Left renal cortex interstitium (tissue), 4 donors: ENCODE measurements around the gene OPCML. TPM values are rescaled to one million over a fixed set of nuclear protein-coding genes. Genes with fewer than 3 reads are reported as not detected.

Experiments used
- DNase-seq, 4 donors: peaks; one replicate each; pipeline ENCODE4 v3.0.0-alpha.2; 2013; ENCODE audit warnings: low read depth in 4 of 4, low spot score in 2 of 4, missing footprints in 1 of 4
- polyA plus RNA-seq, 4 donors: library from polyadenylated mRNA; unstranded; fragments of 120-200 nt; gene quantifications; one replicate each; pipeline ENCODE4 v1.2.1, GENCODE V29; 2013; ENCODE audit not compliant: insufficient read length in 4 of 4

The OPCML gene
- polyA plus RNA-seq, 4 donors: 12.3 to 15.7 (median 14.3) TPM

- no peak for DNase-seq
Measured at GRCh38 chr11:133049244-133050019, 482.9 kb downstream of the OPCML start.

- DNase-seq: no peak
Measured at GRCh38 chr11:133048270-133048669, 484.0 kb downstream of the OPCML start.

GRCh38 chr11:133047771-133048115, 484.6 kb downstream of the OPCML start:
- no peak for DNase-seq

GRCh38 chr11:133047036-133047770, 485.1 kb downstream of the OPCML start:
- no peak for DNase-seq

- DNase-seq: no peak
Measured at GRCh38 chr11:133046252-133046651, 486.0 kb downstream of the OPCML start.

DNA sequence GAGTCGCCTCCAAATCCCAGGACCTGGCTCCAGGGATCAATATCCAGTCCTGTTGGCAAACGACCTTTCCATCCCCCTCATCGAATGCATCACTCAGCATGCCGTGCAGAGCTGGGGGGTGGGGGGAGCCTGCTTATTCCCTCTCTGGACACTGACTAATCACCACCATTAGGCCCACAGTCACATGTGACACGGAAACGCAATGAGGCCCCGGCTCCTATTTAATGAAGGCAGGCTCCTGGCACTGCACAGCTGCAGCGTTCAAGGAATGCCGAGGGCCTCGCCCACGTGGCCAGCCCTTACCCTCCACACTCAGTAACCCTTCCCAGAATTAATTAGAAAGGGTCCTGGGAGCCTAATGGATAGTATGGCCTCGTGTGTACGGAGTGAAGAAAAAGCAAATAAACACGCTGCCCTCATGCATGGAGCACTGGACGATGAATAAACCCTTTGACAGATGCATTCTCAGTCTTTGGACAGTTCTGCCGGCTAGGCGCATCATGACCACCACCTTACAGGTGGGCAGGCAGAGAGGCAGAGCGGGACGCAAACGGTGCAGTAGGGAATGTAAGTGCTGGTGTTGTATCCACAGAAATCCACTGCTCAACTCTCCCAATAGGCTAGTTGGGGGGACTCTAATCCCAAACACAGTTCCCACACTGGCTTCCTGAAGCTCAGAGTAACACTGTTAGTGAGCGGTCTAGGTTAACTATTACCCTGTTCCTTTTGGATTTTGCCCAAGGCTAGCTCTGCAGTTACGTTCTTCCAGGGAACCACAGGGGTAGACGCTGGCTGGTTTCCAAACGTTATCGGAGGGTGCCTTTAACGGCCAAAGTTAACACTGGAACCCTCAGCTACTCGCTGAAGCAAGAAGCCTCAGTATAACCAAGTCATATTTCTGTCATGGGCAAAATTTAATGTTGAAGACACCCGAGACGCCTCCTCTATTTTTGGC, 490.1 kb downstream of the OPCML start:
- DNase-seq: no peak

GRCh38 chr11:133041181-133041580, 491.1 kb downstream of the OPCML start:
- no peak for DNase-seq

DNA sequence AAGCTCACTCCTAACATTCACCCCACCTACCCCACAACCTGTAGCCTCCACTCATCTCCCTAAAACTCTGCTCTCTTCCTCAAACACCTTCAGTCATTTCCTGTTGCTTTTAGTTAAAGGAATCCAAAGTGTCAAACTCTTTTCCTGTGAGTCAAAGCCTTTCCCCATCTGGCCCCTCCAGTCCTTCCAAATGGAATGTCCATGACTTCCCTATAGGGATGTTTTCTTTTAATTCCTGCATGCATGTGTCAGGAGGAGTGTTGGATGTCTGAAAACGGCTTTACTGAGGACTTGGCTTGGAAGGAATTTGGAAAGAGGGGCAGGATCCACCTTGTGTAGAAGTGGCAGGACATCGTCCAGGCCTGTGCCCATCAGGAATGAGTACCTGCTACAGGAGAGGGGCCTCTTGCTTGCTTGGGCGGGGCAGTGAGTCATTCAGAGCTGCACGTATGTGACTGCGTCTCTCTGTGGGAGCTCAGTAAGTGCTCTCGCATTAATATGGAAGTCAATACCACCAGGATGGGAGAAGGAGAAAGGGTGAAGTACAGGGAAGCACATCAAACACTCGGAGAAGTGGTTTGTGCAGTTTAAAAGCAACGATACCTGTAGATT, 491.9 kb downstream of the OPCML start:
- DNase-seq: no peak

GRCh38 chr11:133038850-133039249, 493.5 kb downstream of the OPCML start:
- no peak for DNase-seq

DNA sequence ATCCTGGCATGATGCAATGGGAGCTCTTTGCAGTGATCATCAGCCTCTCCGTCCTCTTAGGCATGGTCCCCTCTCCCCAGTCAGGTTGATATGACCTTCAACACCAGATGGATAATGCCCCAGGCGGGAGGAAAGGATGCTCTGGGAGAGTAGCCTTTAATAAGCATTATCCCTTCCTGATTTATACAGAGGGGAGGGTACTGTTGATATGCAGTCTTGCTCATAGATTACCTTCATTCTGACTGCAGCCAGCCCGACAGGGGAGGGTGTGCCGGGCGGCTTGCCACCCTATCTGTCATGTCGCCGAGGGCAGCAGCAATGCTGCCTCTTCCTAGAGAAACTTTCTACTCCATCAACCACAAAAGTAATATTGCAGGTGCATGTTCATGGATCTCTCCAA, 497.4 kb downstream of the OPCML start:
- no peak for DNase-seq

DNA sequence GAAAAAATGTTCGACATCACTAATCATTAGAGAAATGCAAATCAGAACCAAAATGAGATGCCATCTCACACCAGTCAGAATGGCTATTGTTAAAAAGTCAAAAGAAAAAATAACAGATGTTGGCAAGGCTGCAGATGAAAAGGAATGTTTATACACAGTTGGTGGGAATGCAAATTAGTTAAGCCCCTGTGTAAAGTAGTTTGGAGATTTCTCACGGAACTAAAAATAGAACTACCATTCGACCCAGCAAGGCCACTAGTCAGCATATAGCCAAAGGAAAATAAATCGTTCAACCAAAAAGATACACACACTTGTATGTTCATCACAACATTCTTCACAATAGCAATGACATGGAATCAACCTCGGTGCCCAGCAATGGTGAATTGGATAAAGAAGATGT, 503.2 kb downstream of the OPCML start:
- DNase-seq: no peak

DNA sequence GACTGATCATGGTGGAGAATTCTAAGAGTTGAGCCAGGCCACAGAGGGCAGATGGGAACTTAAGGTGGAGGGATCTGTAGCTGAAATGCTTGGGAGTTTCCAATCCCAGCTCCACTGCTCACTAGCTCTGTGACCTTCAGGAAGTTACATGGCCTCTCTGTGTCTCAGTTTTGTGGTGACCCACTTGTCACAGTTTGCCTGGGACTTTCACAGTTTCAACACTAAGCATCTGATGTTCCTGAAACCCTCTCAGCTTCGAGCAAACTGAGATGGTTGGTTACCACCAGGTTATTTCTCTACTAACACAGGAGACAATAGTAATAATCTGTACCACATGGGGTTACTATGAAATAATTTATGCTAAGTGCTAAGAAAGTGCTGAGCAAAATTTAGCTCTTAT, 505.3 kb downstream of the OPCML start:
- no peak for DNase-seq

GRCh38 chr11:133024301-133024700, 508.0 kb downstream of the OPCML start:
- no peak for DNase-seq

GRCh38 chr11:133023232-133023631, 509.1 kb downstream of the OPCML start:
- no peak for DNase-seq

- DNase-seq: no peak
Measured at GRCh38 chr11:133021553-133021952, 510.7 kb downstream of the OPCML start.

GRCh38 chr11:133020372-133020714, 512.0 kb downstream of the OPCML start:
- no peak for DNase-seq

GRCh38 chr11:133019545-133020371, 512.5 kb downstream of the OPCML start:
- DNase-seq: no peak

DNA sequence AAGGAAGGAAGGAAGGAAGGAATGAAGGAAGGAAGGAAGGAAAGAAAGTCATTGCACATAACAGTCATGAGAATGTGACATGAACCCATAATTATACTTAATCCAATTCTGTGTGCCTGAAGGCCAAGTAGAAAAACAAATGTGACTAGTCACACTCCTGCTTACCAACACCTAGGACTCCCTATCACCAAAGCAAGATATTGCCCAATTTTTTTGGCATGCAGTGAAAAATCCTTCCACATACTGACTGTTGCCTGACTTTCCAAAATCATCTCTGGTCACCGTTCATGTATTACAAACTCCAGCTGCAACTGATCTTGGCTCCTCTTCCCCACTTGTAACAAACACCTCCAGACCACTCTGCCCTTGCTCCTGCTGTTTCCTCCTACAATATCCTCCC, 516.8 kb downstream of the OPCML start:
- DNase-seq: no peak

DNA sequence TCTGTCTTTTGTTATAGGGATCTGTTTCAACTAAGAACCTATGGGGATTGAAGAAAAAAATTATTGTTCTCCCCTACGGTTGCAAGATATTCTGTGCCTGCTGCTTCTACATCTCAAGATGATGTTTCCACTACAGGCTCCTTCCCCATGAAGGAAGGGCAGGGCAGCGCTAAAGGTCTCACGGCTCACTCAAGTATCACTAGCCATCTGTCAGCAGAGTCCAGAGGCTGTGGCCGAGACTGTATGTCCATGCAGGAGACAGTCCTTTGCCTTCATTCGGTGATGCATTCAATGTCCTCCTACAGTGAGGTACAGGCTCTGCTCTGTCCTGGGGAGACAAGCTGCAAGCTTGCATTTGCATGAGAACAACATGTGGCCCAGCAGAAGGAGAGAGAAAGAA, 518.0 kb downstream of the OPCML start:
- DNase-seq: no peak

GRCh38 chr11:133012803-133013202, 519.5 kb downstream of the OPCML start:
- no peak for DNase-seq
